ENCODE measurements around the gene GHRH. TPM values are rescaled to one million over a fixed set of nuclear protein-coding genes. Genes with fewer than 3 reads are reported as not detected.
A peak's percentile ranks its signal among the peaks of the same experiment; 100 is the strongest.

The GHRH gene
- total RNA-seq, 1 donor from 2014 or later, result not detected

DNA sequence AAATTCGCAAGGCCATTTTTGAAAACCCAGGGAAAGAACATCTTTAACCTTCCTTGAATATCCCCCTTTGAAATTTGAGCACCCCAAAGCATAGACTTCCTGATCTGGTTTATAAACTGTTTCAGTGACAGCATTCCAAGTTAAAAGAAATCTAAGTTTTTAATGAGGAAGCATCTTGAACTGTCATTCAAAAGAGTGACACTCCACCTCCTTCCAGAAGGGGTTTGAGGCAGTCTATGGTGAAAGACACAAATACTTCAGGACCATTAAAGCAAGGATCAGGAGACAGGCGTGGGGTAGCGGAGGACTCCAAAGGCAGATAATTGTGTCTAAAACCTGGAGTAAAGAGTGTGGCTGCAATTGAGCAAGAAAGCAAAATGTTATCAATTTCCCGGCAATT lies 691 bp downstream of the GHRH start:
- Mint-ChIP-seq H3K27ac (no peak overlapping the region), H3K9me3 (ENCODE audit: low read depth) (no peaks in the 10 kb centered on the region), H3K4me3 (ENCODE audit: low read depth) (no peak overlapping the region), H3K27me3 (peaks cover 7% of the 10 kb centered on the region), H3K4me1 (ENCODE audit: low read depth) (peaks cover 32% of the 10 kb centered on the region), H3K36me3 (ENCODE audit: insufficient read depth) (no peaks in the 10 kb centered on the region)
- TF ChIP-seq, protein P1, sequence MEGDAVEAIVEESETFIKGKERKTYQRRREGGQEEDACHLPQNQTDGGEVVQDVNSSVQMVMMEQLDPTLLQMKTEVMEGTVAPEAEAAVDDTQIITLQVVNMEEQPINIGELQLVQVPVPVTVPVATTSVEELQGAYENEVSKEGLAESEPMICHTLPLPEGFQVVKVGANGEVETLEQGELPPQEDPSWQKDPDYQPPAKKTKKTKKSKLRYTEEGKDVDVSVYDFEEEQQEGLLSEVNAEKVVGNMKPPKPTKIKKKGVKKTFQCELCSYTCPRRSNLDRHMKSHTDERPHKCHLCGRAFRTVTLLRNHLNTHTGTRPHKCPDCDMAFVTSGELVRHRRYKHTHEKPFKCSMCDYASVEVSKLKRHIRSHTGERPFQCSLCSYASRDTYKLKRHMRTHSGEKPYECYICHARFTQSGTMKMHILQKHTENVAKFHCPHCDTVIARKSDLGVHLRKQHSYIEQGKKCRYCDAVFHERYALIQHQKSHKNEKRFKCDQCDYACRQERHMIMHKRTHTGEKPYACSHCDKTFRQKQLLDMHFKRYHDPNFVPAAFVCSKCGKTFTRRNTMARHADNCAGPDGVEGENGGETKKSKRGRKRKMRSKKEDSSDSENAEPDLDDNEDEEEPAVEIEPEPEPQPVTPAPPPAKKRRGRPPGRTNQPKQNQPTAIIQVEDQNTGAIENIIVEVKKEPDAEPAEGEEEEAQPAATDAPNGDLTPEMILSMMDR (IDR thresholded peaks at IDR 0.05; ENCODE audit: unreplicated experiment), result no peak
- DNase-seq (ENCODE audit: low spot score, unreplicated experiment), result no peak

DNA sequence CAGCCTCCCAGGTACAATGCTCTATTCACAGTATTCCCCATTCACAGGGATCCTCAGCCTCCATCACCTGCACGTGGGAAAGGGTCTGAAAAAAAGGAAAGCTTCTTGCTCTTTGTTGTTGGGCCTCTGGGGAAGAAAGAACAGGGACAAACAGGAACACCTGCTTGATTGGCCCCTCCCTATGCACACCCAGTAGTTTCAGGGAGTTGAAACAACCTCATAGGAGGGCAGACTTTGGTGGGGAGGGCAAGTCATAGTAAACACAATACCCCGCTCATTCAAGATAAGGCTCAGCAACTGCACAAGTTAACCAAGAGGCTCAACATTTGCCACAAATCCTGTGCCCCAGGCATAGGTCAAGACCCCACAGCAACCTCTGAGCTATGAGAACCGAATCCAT lies 1.7 kb downstream of the GHRH start:
- Mint-ChIP-seq H3K27ac (peak overlapping the region; percentile 35), H3K4me1 (ENCODE audit: low read depth) (peaks cover 32% of the 10 kb centered on the region), H3K9me3 (ENCODE audit: low read depth) (no peaks in the 10 kb centered on the region), H3K4me3 (ENCODE audit: low read depth) (no peak overlapping the region), H3K27me3 (peaks cover 7% of the 10 kb centered on the region), H3K36me3 (ENCODE audit: insufficient read depth) (no peaks in the 10 kb centered on the region)
- TF ChIP-seq, protein P1 (IDR thresholded peaks at IDR 0.05; ENCODE audit: unreplicated experiment), result no peak
- no peak for DNase-seq (ENCODE audit: low spot score, unreplicated experiment)

DNA sequence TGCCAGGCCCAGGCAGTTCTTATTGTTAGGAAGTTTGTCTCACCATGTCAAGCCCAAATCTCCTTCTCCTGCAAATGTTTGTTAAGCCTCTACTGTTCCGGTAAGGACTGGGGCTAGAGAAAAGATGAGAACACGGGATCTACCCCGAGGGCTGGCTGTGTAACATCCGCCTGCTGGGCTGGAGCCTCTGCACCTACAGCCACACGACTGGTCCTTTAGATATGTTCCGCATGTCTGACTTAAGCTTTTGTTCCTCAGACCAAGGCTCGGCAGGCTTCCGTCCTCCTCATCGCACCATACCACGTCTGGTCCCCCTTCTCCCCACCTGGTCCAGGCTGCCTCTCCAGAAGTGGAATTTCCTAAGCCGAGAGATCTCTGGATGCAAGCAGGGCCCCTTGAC lies 2.6 kb downstream of the GHRH start:
- peaks cover 32% of the 10 kb centered on the region for H3K4me1 Mint-ChIP-seq (ENCODE audit: low read depth)
- H3K36me3 Mint-ChIP-seq (ENCODE audit: insufficient read depth), result no peaks in the 10 kb centered on the region
- TF ChIP-seq, protein P1 (IDR thresholded peaks at IDR 0.05; ENCODE audit: unreplicated experiment), result no peak
- H3K9me3 Mint-ChIP-seq (ENCODE audit: low read depth), result peaks cover 6% of the 10 kb centered on the region
- DNase-seq (ENCODE audit: low spot score, unreplicated experiment), result no peak
- H3K4me3 Mint-ChIP-seq (ENCODE audit: low read depth), result no peak overlapping the region
- no peak overlapping the region for H3K27ac Mint-ChIP-seq
- peaks cover 7% of the 10 kb centered on the region for H3K27me3 Mint-ChIP-seq

DNA sequence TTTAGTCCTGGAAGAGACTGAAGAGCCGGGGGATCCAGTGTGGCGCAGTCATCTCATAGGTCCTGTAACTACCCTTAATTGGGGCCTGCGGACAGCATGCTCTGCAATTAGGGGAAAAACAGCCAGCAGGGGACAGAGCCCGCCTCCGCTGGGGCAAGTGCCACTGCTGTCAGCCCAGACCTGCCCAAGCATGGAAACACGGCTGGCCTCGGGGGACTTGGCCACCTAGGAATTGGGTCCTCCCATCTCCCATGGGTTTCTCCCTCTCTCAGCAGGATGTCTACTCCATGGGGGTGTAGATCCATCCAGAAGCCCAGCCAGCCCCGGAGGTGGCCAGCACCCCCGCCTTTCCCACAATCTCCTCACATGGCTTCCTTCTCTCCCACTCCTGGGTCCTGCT lies 3.6 kb downstream of the GHRH start:
- no peak for DNase-seq (ENCODE audit: low spot score, unreplicated experiment)
- H3K4me1 Mint-ChIP-seq (ENCODE audit: low read depth), result peaks cover 32% of the 10 kb centered on the region
- TF ChIP-seq, protein P1 (IDR thresholded peaks at IDR 0.05; ENCODE audit: unreplicated experiment), result no peak
- H3K27ac Mint-ChIP-seq, result no peak overlapping the region
- peaks cover 7% of the 10 kb centered on the region for H3K27me3 Mint-ChIP-seq
- no peaks in the 10 kb centered on the region for H3K36me3 Mint-ChIP-seq (ENCODE audit: insufficient read depth)
- peaks cover 6% of the 10 kb centered on the region for H3K9me3 Mint-ChIP-seq (ENCODE audit: low read depth)
- no peak overlapping the region for H3K4me3 Mint-ChIP-seq (ENCODE audit: low read depth)

DNA sequence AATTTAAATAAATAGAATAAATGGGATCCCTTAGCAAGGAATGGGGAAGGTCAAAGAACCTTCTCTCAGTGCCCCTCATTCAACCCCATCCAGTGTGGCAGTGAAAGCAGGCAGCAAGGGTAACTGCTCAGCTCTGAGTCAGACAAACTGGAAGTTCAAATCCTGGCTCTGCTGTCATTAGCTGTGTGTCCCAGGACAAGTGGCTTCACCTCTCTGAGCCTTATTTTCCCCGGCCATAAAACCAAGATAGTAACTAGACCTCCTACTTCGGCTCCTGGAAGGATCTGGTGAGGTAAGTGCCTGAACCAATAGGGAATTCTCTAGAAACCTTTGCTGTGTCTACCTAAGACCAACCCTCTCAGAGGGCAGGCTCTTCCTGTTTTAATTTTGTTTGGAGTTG lies 4.1 kb downstream of the GHRH start:
- H3K36me3 Mint-ChIP-seq (ENCODE audit: insufficient read depth), result no peaks in the 10 kb centered on the region
- TF ChIP-seq, protein P1 (IDR thresholded peaks at IDR 0.05; ENCODE audit: unreplicated experiment), result no peak
- H3K4me1 Mint-ChIP-seq (ENCODE audit: low read depth), result peaks cover 30% of the 10 kb centered on the region
- peaks cover 7% of the 10 kb centered on the region for H3K27me3 Mint-ChIP-seq
- H3K9me3 Mint-ChIP-seq (ENCODE audit: low read depth), result peaks cover 6% of the 10 kb centered on the region
- no peak overlapping the region for H3K4me3 Mint-ChIP-seq (ENCODE audit: low read depth)
- DNase-seq (ENCODE audit: low spot score, unreplicated experiment), result no peak
- no peak overlapping the region for H3K27ac Mint-ChIP-seq

Measured in progenitor cell of endocrine pancreas (in vitro differentiated cells).